ENCODE measurements around the gene DUSP3.
A peak's percentile ranks its signal among the peaks of the same experiment; 100 is the strongest.

Gene DUSP3

DNA sequence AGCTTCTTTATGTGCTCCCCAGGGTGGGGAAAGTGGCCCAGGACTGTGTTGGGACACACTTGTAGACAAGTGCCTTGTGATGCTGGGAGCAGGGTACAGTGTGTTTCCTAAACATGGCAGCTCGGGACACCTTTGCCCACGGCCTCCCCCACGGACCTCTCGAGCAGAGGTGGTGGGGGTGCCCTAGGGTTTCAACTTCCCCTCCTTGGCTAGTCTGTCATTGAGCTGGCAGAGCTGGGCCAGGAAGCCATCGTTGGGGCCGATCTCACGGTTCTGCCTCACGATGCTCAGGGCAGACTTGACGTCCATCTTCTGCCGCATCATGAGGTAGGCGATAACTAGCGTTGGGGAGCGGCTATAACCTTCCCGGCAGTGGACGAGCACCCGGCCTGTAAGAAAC, 9.4 kb downstream of the DUSP3 start:
- no peak overlapping the region for H3K4me3 ChIP-seq (replicated peaks; ENCODE audit: insufficient read depth, low read length)
- TF ChIP-seq POLR2AphosphoS5 (IDR thresholded peaks at IDR 0.05; ENCODE audit: low read depth), result no peak
- TF ChIP-seq, protein P1, sequence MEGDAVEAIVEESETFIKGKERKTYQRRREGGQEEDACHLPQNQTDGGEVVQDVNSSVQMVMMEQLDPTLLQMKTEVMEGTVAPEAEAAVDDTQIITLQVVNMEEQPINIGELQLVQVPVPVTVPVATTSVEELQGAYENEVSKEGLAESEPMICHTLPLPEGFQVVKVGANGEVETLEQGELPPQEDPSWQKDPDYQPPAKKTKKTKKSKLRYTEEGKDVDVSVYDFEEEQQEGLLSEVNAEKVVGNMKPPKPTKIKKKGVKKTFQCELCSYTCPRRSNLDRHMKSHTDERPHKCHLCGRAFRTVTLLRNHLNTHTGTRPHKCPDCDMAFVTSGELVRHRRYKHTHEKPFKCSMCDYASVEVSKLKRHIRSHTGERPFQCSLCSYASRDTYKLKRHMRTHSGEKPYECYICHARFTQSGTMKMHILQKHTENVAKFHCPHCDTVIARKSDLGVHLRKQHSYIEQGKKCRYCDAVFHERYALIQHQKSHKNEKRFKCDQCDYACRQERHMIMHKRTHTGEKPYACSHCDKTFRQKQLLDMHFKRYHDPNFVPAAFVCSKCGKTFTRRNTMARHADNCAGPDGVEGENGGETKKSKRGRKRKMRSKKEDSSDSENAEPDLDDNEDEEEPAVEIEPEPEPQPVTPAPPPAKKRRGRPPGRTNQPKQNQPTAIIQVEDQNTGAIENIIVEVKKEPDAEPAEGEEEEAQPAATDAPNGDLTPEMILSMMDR (IDR thresholded peaks at IDR 0.05; ENCODE audit: insufficient read depth, low read length), result no peak
- TF ChIP-seq SPI1 (IDR thresholded peaks at IDR 0.05; ENCODE audit: borderline replicate concordance, low read depth), result no peak
- TF ChIP-seq, protein P2, sequence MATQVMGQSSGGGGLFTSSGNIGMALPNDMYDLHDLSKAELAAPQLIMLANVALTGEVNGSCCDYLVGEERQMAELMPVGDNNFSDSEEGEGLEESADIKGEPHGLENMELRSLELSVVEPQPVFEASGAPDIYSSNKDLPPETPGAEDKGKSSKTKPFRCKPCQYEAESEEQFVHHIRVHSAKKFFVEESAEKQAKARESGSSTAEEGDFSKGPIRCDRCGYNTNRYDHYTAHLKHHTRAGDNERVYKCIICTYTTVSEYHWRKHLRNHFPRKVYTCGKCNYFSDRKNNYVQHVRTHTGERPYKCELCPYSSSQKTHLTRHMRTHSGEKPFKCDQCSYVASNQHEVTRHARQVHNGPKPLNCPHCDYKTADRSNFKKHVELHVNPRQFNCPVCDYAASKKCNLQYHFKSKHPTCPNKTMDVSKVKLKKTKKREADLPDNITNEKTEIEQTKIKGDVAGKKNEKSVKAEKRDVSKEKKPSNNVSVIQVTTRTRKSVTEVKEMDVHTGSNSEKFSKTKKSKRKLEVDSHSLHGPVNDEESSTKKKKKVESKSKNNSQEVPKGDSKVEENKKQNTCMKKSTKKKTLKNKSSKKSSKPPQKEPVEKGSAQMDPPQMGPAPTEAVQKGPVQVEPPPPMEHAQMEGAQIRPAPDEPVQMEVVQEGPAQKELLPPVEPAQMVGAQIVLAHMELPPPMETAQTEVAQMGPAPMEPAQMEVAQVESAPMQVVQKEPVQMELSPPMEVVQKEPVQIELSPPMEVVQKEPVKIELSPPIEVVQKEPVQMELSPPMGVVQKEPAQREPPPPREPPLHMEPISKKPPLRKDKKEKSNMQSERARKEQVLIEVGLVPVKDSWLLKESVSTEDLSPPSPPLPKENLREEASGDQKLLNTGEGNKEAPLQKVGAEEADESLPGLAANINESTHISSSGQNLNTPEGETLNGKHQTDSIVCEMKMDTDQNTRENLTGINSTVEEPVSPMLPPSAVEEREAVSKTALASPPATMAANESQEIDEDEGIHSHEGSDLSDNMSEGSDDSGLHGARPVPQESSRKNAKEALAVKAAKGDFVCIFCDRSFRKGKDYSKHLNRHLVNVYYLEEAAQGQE (IDR thresholded peaks at IDR 0.05; ENCODE audit: insufficient replicate concordance, low read depth), result no peak
- no peak for TF ChIP-seq GABPA (IDR thresholded peaks at IDR 0.05; ENCODE audit: low read depth)
- H3K27ac ChIP-seq (replicated peaks), result no peak overlapping the region; the same call in 1 of the 2 replicates
- H3K27me3 ChIP-seq (ENCODE audit: insufficient read depth, poor library complexity, severe bottlenecking), result no peaks in the 10 kb centered on the region
- no peak for DNase-seq (ENCODE audit: low read depth in 1 of 2, low spot score in 1 of 2)

DNA sequence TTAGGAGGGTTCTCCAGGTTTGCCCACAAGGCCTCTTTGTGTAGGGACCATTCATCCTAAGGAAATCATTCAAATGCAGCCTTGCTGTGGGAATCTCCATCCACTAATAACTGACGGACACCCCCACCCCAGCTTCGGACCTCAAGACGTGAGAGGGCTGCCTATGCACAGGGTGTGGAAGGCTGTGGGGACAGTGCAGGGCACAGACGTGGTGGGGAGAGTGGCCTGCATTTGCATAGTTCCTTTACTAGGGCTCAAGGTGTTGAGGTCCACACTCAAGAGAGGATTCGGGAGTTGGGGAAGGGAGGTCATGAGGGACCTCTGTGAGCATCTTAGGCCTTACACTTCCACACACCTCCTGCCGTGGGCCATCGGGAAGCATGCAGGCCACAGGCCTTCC, 9.8 kb downstream of the DUSP3 start:
- H3K4me3 ChIP-seq (replicated peaks; ENCODE audit: insufficient read depth, low read length), result no peak overlapping the region
- TF ChIP-seq, protein P2 (IDR thresholded peaks at IDR 0.05; ENCODE audit: insufficient replicate concordance, low read depth), result no peak
- TF ChIP-seq POLR2AphosphoS5 (IDR thresholded peaks at IDR 0.05; ENCODE audit: low read depth) (no peak), GABPA (IDR thresholded peaks at IDR 0.05; ENCODE audit: low read depth) (no peak), SPI1 (IDR thresholded peaks at IDR 0.05; ENCODE audit: borderline replicate concordance, low read depth) (no peak)
- TF ChIP-seq, protein P1 (IDR thresholded peaks at IDR 0.05; ENCODE audit: insufficient read depth, low read length), result no peak
- peak overlapping the region; percentile 40 for H3K27ac ChIP-seq (replicated peaks)
- DNase-seq (ENCODE audit: low read depth in 1 of 2, low spot score in 1 of 2), result no peak
- no peaks in the 10 kb centered on the region for H3K27me3 ChIP-seq (ENCODE audit: insufficient read depth, poor library complexity, severe bottlenecking)

DNA sequence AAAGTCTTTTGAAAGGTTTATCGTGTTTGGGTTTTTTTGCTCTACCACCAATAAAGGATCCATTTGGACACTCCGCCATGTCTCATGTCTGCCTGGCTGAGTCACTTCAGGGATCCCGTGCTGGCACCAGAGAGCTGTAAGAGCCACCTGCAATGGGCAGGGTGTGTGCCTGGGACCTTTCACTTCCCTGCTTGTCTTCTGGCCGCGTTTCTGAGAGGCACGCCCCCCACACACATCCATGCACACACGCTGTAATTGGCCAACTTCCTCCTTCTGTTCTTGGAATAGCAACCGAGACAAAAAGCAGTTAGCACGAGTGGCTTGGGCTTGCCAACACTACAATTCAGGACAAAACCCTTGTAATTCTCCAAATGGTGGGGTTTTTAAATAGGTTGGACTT, 10.4 kb downstream of the DUSP3 start:
- TF ChIP-seq, protein P2 (IDR thresholded peaks at IDR 0.05; ENCODE audit: insufficient replicate concordance, low read depth), result no peak
- TF ChIP-seq POLR2AphosphoS5 (IDR thresholded peaks at IDR 0.05; ENCODE audit: low read depth) (no peak), SPI1 (IDR thresholded peaks at IDR 0.05; ENCODE audit: borderline replicate concordance, low read depth) (peak; percentile 84)
- TF ChIP-seq, protein P1 (IDR thresholded peaks at IDR 0.05; ENCODE audit: insufficient read depth, low read length), result no peak
- peak overlapping the region; percentile 40 for H3K27ac ChIP-seq (replicated peaks)
- no peak overlapping the region for H3K4me3 ChIP-seq (replicated peaks; ENCODE audit: insufficient read depth, low read length)
- no peaks in the 10 kb centered on the region for H3K27me3 ChIP-seq (ENCODE audit: insufficient read depth, poor library complexity, severe bottlenecking)
- peak; percentile 90 to 92 for DNase-seq (ENCODE audit: low read depth in 1 of 2, low spot score in 1 of 2)

All from HL-60 (cell line).